Ovary (tissue), 9 donors: ENCODE data around the gene SDHAF2. TPM values are rescaled to one million over a fixed set of nuclear protein-coding genes. Genes with fewer than 3 reads are reported as not detected.
"Not testable (repeated sequence)": the region's sequence is repeated elsewhere in the genome, so short reads cannot be mapped to it uniquely, and the experiment has no call there.

Experiments used
- DNase-seq, 5 donors: peaks; one replicate each; pipeline ENCODE4 v3.0.0-alpha.2; 2019 to 2020
- H3K27ac ChIP-seq, 2 donors: fragments of 200-600 bp; one replicate each; pipeline versions ENCODE4 v1.5.1 to v1.8.0; 2019 to 2022
- H3K27me3 ChIP-seq: fragments of 200-600 bp; one replicate; pipeline ENCODE4 v1.8.0; 2022
- H3K36me3 ChIP-seq: fragments of 200-600 bp; sonication (generic); one replicate; pipeline ENCODE4 v1.5.1; 2019
- H3K4me1 ChIP-seq: one replicate; pipeline ENCODE4 v1.8.1; 2013; ENCODE audit warnings: mild to moderate bottlenecking, moderate library complexity; ENCODE audit not compliant: insufficient read depth
- H3K4me3 ChIP-seq: fragments of 200-600 bp; sonication (generic); one replicate; pipeline ENCODE4 v1.5.1; 2017
- H3K9me3 ChIP-seq, 2 donors: fragments of 200-600 bp in 1 of 2; sonication (generic) in 1 of 2; one replicate each; pipeline versions ENCODE4 v1.5.1 to v1.8.1; 2013 to 2019; ENCODE audit warnings: mild to moderate bottlenecking in 1 of 2, moderate library complexity in 1 of 2
- CTCF ChIP-seq, 3 donors: fragments of 450-650 bp in 2 of 3; fragments of 200-600 bp in 1 of 3; IDR thresholded peaks; one replicate each; pipeline versions ENCODE4 v1.5.1 to v1.8.0; 2016 to 2022; ENCODE audit warnings: antibody characterized with exemption in 3 of 3, mild to moderate bottlenecking in 1 of 3
- EP300 ChIP-seq: sonication (generic); formaldehyde crosslinking; IDR thresholded peaks from one replicate; pipeline ENCODE4 v1.6.1; 2017; ENCODE audit warnings: antibody characterized with exemption
- POLR2A ChIP-seq: fragments of 450-650 bp; IDR thresholded peaks from one replicate; pipeline ENCODE4 v1.6.1; 2017; ENCODE audit warnings: antibody characterized with exemption, mild to moderate bottlenecking, moderate library complexity
- WGBS, 3 donors: extraction: QIAGEN DNeasy Blood & Tissue Kit in 1 of 3; methylation state at CpG; one replicate each; pipeline versions ENCODE4 v1.1.5 to v1.1.7; 2013 to 2017; 5-methylcytosine and 5-hydroxymethylcytosine counted together
- intact Hi-C, 4 donors: fragments of 100-400 bp; cut with DNase I; formaldehyde crosslinking; loops; one replicate each; pipeline versions ENCODE4 v1.11.0 to v1.15.1; 2022 to 2023
- polyA plus RNA-seq, 2 donors: library from polyadenylated mRNA; stranded (reverse); fragments of 200-250 nt in 1 of 2; fragments of 350-450 nt in 1 of 2; fragmentation: Illumina TruSeq in 1 of 2; extraction: RNeasy Lipid Tissue Mini Kit (QIAGEN cat#74804) in 1 of 2; gene quantifications; one replicate each; pipeline ENCODE4 v1.2.3, GENCODE V29; 2013 to 2014
- total RNA-seq, 7 donors: library from RNA; depleted of rRNA in 2 of 7; stranded (reverse); fragments of >200 nt in 2 of 7; fragmentation: NEBNext Ultra II Directional in 3 of 7; extraction: Animal tissue kit (Norgen Biotek cat#: 25700) in 3 of 7; gene quantifications; one replicate each; pipeline versions ENCODE4 v1.1.0 to v1.2.4, GENCODE V29; 2016 to 2023
- donor health status: DM: no; HTN: no; CAD: no; lungs with moderate emphysema.
- donor health status: DM: no; HTN: no; CAD: no.
- donor health status: Bipolar disorder and iron deficiency.
- donor health status: DM: yes; HTN: yes; CAD: no.
- donor health status: DM: no; HTN: no; CAD: no.
- donor health status: DM: yes; HTN: yes; CAD: no.

SDHAF2 gene
- total and polyA plus RNA-seq, 9 donors = 31.9 to 91.1 (median 39.5) TPM

GRCh38 chr11:61454520-61454919, 24.6 kb downstream of the SDHAF2 start:
- Histone ChIP-seq H3K36me3 (no peaks in the 10 kb centered on the region), H3K27ac (no peak overlapping the region)

GRCh38 chr11:61460474-61460881, 30.6 kb downstream of the SDHAF2 start:
- Histone ChIP-seq H3K27ac (no peak overlapping the region), H3K27me3 (no peaks in the 10 kb centered on the region), H3K4me1 (no peaks in the 10 kb centered on the region), H3K4me3 (no peak overlapping the region), H3K36me3 (no peaks in the 10 kb centered on the region), H3K9me3 (no peaks in the 10 kb centered on the region)
- TF ChIP-seq EP300 (no peak), CTCF (IDR thresholded peaks at IDR 0.05) (no peak)
- no peak for DNase-seq
- 51 to 66% (median 64%) methylated on average over 3 of the region's 3 CpGs for WGBS, 3 donors
- intact Hi-C loops = no loop called here

More at GRCh38 chr11:61454520-61454919, 24.6 kb downstream of the SDHAF2 start:
- TF ChIP-seq POLR2A (no peak), EP300 (no peak), CTCF (IDR thresholded peaks at IDR 0.05) (no peak)
- no peaks in the 10 kb centered on the region for H3K27me3 ChIP-seq
- WGBS, 3 donors = 83 to 88% (median 84%) methylated on average over 7 of the region's 7 CpGs
- no peak overlapping the region for H3K4me3 ChIP-seq
- no peak for DNase-seq
- no peaks in the 10 kb centered on the region for H3K4me1 ChIP-seq
- intact Hi-C loops = no loop called here
- no peaks in the 10 kb centered on the region for H3K9me3 ChIP-seq

GRCh38 chr11:61460986-61461385, 31.1 kb downstream of the SDHAF2 start:
- H3K9me3 ChIP-seq = no peaks in the 10 kb centered on the region
- DNase-seq = no peak
- TF ChIP-seq EP300 = no peak
- no peak for TF ChIP-seq CTCF (IDR thresholded peaks at IDR 0.05)
- TF ChIP-seq POLR2A = no peak
- H3K27me3 ChIP-seq = no peaks in the 10 kb centered on the region
- no peak overlapping the region for H3K27ac ChIP-seq
- no peaks in the 10 kb centered on the region for H3K36me3 ChIP-seq
- H3K4me1 ChIP-seq = no peaks in the 10 kb centered on the region
- no peak overlapping the region for H3K4me3 ChIP-seq
- intact Hi-C loops = no loop called here
- 71 to 75% (median 74%) methylated on average over 5 of the region's 5 CpGs for WGBS, 3 donors

GRCh38 chr11:61467602-61468001, 37.7 kb downstream of the SDHAF2 start:
- intact Hi-C loops, H3K4me1 ChIP-seq, H3K4me3 ChIP-seq, H3K36me3 ChIP-seq, H3K9me3 ChIP-seq, H3K27me3 ChIP-seq, DNase-seq, H3K27ac ChIP-seq: not testable (repeated sequence)
- WGBS, 3 donors = 82 to 90% (median 89%) methylated on average over 6 of the region's 6 CpGs

- Histone ChIP-seq H3K9me3 (no peaks in the 10 kb centered on the region), H3K27me3 (no peaks in the 10 kb centered on the region), H3K4me1 (no peaks in the 10 kb centered on the region), H3K27ac (no peak overlapping the region), H3K4me3 (no peak overlapping the region), H3K36me3 (no peaks in the 10 kb centered on the region)
- TF ChIP-seq POLR2A (no peak), CTCF (IDR thresholded peaks at IDR 0.05) (no peak), EP300 (no peak)
- DNase-seq = no peak
- 48 to 66% (median 62%) methylated on average over 7 of the region's 7 CpGs for WGBS, 3 donors
- intact Hi-C loops = no loop called here
Observed at GRCh38 chr11:61468002-61468401, 38.1 kb downstream of the SDHAF2 start.
